GM21717 (cell line): ENCODE data around the gene PTPN21.

ENCODE experiments used
- ATAC-seq: cut with Tn5 transposase; IDR thresholded peaks from one replicate; pipeline ENCODE4 v1.9.1; 2021; ENCODE audit warnings: mild to moderate bottlenecking, moderate library complexity; ENCODE audit not compliant: unreplicated experiment

PTPN21 gene

DNA sequence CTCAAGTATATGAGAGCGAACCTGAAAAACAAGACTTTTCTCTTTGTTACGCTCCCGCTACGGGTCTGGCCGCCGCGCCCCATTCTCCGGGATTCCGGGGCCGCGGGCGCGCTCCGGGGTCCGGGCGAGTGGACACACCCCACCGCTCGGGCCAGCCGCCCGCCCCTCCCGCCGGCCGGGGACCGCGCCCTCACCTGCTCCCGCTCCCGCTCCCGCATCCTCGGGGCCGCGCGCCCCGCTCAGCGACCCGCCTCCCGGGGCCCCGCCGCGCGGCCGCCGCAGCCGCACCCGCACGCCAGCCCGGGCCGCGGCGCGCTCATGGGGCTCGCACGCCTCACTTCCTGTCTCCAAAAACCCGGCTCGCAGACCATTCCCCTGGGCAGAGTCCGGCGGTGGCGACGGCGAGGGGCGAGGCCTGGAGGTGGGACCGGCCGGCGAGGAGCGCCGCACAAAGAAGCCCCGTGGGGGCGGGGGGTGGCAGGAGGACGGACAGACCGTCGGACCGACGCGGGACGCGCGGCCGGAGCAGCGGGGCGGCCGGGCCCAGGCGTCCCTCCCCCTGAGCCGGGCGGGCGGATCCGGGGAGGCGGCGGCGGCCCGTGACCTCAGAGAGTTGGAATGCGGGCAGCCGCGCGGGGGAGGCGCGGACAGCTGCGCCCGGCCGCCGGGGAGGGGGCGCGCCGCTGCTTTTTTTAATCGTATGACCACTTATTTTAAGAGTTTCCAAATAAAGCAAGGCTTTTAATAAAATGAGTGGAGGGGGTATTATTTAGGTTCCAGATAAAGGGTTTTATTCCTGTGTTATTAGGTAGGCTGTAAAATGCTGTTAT is at the start of gene PTPN21:
TSS of gene PTPN21 (minus strand) at position 551 of the 830 bp plus-strand sequence. CDS start 4,590 bp downstream, outside the sequence.
- ATAC-seq, result no peak

DNA sequence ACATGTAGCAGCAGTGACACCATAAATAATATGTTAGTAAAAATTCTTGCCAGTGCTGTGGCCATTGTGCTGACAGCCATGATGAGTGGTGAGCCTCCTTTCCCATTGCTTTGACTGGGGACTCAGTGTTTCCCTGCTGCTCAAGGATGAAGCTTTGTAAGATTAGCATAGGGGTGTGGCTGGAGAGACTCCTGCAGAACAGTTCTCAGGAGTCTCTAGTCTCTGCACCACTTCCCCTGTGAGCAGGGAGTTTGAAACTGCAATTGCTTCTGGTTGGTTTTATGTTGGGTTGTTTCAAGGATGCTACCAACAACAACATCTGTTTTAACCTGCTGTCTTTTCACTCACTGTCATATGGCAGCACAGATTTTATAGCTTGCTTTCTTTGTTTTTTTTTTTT is 49.4 kb upstream of the PTPN21 start:
- ATAC-seq, result no peak

DNA sequence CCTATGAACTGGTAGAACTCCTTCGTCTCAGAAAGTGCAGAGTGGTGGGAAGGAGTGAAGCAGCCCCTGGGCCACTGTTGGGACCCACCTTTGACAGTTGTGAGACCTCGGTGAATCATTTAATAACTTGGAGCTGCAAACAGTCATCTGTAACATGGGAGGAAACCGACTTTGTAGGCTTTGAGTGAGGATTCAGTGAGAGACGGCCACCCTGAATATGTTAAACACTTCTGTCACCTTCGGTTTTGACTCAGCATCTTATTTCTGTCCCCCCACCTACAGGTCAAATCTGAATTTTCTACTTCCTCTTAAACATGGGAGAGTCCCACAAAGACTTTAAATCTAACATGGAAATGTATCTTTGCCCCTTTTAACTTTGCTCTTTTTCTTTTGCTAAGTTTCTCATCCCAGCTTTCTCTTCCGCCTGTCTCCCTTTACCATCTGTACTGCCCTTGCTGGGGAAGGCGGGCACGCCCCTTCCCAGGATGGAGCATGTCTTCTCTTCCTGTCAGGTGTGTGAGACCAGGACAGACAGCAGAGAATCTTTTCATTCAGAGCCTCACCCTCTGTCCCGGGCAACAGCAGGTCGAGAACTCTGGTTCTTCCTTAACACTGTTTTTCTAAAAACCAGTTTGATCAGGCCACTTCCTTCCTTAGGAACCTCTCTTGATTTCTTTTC is 45.1 kb upstream of the PTPN21 start:
- ATAC-seq, result peak; percentile 95

DNA sequence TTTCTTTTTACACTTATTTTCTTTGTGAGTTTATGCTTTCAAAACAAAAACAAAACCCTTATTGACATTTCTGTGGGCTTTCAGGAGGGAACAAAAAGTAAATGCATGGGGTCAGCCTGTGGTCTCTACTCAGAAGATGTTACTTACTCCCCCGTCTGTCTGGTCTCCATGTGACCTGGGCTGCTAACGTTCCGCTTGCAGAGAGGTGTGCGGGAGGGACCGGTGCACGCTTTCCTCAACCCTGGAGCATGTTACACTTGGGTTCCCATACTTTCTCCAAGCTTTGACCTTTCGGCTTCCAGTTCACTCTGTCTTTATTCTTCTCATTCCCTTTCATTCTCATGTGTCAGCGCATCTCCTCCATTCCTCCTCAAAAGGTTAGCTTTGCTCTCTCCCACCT is 44.5 kb upstream of the PTPN21 start:
- peak; percentile 28 for ATAC-seq

DNA sequence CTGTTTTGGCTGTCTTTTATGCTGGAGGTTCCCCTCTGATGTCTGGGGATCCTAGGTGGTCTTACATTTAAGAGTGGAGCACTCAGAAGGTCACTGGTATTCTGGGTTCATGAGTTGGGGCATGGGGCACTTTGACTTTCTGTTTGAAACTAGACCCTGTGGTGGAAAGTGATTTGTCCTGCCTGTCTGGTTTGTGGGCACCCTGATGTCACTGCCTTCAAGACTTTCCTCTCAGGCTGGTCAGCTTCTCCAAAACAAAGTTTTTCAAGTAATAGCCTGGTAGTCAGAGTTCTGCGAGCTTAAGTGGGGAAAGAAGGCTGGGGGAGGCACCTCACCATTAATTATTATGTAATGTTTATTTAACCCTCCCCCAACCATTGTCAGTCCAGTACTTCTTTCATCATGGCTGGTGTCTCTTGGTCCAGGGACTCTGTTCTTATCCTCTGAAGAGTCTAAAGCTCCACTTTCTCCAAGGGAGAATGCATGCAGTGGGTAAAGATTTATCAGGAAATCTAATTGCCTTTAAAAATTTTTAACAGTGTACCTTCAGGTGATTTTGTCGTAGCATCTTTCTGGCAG is 43.4 kb upstream of the PTPN21 start:
- no peak for ATAC-seq

DNA sequence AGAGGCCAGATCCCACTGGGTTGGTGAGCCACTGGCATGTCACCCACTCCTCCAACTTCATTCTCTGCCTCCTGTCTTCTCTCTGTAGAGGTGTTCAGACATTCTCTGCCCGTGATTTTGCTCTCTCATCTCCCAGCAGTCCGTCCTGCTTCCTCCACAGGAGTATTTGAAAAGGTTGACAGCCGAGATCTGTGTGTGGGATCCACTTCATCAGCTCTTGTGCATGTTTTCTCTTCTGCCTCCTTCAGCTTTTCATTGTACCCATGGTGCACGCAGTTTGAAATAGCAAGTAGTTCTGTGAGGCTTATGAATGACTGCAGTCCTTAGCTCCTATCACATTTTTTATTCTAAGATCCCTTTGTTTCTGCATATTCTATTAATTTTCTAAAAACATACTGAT is 42.8 kb upstream of the PTPN21 start:
- no peak for ATAC-seq

DNA sequence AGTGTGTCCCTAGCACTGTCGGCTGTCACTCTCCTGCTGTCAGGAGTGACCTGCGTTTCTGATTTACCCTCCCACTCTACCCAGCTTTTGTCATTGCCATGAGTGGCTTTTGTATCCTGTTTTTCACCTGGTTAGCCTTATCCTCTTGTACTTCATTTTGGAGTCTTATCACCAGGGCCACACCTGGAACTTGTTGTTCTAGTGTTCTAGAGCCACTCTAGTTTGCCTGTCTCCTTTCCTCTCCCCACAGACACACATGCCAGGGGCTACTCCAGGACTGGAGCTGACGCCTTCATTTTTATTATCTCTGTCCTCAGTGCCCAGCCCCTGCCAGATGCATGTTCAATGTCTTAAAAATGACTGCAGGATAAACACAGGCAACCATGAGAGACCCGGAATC is 42.2 kb upstream of the PTPN21 start:
- no peak for ATAC-seq

DNA sequence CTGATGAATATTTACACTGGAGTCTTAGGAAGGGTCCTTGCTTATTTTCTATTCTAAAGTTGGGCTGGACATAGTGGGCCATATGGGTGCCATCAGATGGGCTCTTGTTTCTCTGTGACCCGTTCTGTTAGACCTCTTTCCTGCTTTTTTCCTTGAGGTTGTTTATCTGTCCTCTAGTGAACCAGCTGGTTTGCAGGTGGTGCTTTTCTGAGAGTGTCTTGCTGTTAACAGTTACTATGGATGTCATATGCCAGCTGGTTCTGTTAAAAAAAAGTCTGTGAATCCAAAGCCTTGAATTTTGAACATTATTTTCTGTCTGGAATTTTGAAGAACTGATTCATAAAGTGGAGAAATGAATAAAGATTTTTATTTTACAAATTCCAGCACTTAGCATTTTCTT is 37.2 kb upstream of the PTPN21 start:
- no peak for ATAC-seq

DNA sequence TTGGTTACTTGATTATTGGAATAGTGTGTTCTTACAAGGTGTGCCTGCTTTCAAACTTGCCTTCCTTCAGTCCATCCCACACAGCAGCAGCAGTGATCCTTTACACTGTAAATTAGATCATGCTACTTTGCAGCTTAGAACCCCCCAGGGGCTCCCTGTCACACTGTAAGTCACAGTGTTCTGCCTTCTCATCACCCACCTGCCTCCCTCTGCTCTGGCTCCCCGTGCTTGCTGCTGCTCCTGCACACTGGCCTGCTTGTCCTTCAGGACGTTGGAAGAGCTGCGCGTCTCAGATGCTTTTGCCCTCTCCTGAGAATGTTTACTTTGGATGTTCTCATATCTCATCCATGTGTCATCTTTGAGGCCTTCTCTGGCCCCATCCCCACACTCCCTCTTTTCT is 35.4 kb upstream of the PTPN21 start:
- no peak for ATAC-seq

DNA sequence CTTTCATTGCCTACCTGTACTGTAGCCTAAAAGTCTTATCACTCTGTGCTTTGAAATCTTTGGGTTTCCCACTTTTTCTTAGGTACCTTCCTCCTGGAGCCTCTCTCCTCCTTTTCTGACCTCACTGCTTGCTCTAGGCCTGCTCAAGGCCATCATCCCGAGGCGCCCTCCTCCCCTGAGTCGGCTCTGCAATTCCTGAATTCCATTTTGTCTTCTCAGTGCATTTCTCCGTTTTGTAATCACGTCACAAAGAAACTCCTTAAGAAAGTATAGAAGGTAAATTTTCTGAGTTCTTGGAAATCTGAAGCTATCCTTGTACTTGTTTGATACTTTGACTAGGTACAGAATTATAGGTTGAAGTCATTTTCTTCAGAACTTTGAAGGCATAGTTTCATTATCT is 33.3 kb upstream of the PTPN21 start:
- no peak for ATAC-seq

DNA sequence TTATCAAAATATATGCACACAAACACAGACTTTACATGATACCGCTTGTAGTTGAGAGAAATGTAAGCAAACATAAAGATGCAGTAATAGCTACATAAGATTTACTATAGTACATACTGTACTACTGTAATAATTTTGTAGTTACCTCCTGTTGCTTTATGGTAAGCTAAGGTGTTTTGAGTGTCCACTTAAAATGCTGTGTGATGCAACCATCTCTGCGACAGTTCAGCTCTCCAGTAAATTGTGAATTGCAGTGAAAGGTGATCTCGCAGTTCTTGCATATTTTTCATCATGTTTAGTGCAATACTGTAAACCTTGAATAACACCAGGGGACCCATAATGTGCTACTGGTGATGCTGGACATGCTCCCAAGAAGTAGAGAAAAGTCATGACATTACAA is 29.6 kb upstream of the PTPN21 start:
- ATAC-seq, result no peak

DNA sequence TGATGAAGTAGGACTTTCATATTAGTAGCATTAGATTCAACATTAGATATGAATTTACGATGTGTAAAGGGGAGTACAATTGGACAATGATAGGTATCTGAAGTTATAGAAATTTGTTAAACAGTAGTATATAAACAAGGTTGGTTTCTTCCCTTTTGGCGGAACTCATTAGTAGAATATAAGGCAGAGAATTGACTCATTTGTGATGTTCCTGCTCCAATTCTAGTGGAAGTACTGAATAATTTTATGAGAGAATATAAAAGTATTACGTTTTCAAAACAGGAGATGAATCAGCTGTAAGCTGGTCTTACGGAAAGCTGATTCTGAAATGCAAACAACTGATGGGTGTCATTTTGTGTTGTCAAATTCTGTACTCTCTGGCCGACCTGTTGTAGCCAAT is 21.4 kb upstream of the PTPN21 start:
- no peak for ATAC-seq

DNA sequence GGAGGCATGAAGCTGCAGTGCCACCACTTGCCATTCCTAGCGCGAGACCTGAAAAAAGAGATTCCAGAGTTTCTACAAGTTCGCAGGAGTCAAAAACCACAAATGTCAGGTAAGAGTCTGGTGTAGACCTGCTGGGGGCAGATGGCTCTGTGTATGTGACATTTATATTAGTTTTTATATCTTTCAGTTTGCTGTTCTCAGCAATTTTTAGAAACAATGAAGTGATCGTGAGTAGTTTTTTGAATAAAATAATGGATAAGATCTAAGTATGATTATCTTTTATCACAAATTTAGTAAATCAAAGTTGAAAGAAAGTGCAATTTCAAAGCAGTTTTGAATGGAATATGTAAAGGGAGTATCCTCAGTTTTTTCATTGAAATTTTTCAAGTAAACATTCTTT is 17.3 kb upstream of the PTPN21 start:
- ATAC-seq, result no peak

DNA sequence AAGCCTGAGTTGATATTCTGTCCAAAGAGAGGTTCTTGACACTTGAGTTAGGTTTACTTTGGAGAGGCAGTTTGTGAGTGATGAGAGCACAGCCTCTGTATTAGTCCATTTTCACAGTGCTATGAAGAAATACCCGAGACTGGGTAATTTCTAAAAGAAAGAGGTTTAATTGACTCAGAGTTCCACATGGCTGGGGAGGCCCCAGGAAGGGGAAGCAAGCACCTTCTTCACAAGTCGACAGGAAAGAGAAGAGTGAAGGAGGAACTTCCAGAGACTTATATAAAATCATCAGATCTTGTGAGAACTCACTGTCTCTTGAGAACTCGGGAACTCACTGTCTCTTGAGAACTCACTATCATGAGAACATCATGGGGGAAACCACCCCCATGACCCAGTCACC is 13.4 kb upstream of the PTPN21 start:
- ATAC-seq, result no peak

DNA sequence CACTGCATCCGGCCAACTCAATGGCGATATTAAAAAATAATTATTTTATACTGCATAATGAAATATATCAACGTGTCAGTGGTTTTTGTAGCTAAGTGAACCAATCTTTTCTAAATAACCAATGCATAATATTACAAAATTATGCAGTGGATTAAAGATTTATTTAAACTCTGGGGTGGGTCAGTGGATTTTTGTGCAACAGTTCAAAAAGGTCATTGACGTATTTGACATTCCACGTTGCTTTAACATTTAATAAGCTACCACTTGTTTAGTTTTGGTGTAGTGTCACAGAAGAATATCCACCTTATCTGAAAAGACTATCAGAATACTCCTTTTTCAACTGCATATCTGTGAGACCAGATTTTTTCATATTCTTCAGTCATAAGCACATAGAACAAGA is 10.6 kb upstream of the PTPN21 start:
- no peak for ATAC-seq

DNA sequence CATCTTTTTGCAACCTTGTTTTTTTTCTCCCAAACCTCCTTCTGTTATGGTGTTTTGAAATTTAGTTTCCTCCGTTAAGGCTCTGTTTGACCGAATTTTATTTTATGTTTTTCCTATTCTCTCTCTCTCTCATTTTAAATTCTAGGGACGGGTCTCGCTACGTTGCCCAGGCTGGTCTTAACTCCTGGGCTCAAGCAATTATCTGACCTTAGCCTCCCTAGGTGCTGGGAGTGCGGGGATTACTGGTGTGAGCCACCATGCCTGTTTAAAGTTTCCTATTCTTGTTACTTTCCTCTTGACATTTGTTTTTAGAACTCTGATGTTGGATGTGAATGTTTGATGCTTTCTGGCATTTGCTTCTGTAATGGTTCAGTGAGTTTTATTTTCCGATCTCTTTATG is 9.0 kb upstream of the PTPN21 start:
- ATAC-seq, result no peak

DNA sequence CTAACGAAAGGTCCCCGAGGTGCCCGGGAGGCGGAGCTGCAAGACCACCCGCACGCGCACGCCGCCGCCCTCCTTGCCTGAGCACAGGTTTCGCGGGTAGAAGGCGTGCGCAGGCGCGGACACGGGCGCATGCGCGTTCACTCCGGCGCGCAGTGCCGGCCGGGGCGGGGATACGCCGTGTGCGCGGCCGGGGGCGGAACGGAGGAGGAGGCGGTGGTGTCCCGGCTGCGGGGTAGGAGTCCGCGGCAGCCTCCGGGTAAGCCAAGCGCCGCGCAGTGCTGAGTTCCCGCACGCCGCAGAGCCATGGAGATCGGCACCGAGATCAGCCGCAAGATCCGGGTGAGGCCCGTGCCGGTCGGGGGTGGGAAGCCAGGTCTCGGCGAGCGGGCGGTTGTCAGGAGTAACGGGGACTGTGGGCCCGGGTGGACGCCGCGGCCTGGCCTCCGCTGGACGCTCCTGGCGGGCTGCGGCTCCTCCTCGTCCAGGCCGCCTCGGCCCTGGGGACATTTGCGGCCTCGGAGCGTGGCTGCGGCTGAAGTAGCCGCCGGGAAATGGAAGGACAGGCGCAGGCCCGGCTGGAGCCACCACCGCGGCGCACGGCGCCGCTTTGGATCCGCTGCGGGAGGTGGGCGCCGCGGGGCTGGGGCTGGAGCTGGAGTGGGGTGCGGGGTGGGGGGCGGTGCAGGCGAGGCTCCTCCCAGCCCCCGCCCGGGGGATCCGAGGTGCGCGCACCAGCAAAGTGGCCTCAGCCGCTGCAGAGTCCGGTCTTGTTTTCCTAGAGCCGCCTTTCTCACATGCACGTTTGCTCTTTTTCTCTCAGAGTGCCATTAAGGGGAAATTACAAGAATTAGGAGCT is 8.3 kb upstream of the PTPN21 start, which contains the start of gene ZC3H14:
TSS of gene ZC3H14 (plus strand) at position 207 of the 856 bp plus-strand sequence. CDS start at position 304, 97 bp downstream.
- peak; percentile 95 for ATAC-seq

DNA sequence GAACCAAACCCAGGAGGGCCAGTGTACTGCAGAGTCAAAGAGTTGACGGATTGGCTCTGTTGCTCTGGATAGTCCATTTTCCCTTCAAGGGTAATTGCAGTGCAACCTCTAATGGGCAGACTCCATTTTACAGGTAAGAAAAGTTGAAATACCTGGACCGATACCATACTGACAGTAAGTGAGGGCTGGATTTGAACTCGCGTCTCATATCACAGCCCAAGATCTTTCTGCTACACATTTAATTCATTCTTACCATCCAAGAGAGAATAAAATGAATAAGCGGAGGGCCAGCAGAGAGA is 7.7 kb upstream of the PTPN21 start:
- ATAC-seq, result no peak

DNA sequence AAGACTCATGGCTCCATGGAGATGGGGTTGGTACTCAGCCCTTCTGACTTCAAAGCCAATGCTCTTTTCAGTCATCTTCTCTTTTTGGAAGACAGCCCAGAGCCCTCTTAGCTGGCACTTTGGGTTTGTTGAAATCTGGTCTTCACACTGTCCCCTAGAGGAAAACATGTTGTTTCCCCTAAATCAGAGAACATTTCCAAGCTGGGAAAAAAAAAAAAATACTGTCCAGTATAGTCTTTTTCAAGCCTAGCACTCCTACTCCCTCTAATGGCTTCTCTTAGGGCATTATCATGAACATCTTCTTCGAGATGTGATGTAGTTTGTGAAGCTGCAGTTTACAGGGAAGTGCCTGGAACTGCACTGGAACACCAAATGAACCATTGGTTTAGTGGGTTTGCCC is 5.0 kb upstream of the PTPN21 start:
- no peak for ATAC-seq

DNA sequence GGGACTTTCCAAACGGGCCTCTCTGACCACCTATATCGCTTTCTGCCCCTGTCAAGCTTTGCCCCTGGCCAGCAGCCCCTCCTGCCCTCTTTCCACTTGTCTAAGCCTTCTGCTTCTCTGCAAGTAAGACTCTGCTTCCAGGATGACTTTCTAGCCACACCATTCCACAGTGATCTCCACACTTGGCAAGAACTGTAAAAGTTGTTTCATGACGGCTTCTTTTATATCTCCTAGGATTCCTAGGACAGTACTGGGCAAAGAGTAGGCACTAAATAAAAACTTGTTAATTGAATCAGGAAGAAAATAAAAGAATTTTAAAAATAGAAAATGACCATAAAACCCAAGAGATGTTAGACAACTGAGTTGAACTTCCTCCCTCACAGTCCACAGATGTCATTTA is 1.8 kb upstream of the PTPN21 start:
- ATAC-seq, result no peak

DNA sequence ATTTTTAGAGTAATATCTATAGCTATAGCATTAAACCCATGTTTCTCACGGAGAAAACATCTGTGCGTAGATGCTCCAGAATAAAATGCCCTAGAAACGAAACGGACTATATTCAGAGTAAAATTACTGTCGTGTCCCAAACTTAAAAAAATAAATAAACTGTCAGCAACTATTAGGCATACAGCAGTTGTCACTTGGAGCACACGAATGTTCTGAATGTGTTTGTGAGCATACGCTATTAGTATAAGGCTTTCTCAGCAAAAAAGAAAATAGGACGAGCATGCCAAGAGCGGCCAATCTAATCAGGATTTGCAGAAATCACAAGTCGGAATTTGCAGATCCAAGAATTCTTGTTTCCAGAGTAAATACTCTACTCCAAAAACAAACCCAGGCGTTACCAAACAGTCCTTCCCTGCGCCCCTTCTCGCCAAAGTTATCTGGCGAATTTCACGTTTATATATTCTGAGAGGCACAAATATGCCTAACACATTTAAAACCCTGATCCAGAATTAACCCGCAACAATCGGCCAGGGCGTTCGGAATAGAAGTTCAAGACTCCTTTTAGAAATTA is 836 bp downstream of the PTPN21 start:
- ATAC-seq, result no peak
